NCI-H146 (cell line): ENCODE measurements around the gene POU6F2.
A peak's percentile ranks its signal among the peaks of the same experiment; 100 is the strongest.
"Not testable (repeated sequence)": the region's sequence is repeated elsewhere in the genome, so short reads cannot be mapped to it uniquely, and the experiment has no call there.

Source experiments
- DNase-seq: peaks from one replicate; lab custom pipeline; 2025; lab: John Stamatoyannopoulos, UW

Gene POU6F2

GRCh38 chr7:39304668-39305405, 327.1 kb downstream of the POU6F2 start:
- no peak for DNase-seq

- DNase-seq, result no peak
These were observed 328.4 kb downstream of the POU6F2 start for GRCh38 chr7:39306016-39306570.

GRCh38 chr7:39310699-39311098, 333.0 kb downstream of the POU6F2 start:
- no peak for DNase-seq

- no peak for DNase-seq
These were observed 334.7 kb downstream of the POU6F2 start for GRCh38 chr7:39312254-39312989.

- DNase-seq, result no peak
These were observed 335.7 kb downstream of the POU6F2 start for GRCh38 chr7:39313376-39313775.

GRCh38 chr7:39313974-39314373, 336.3 kb downstream of the POU6F2 start:
- no peak for DNase-seq

GRCh38 chr7:39317107-39317506, 339.4 kb downstream of the POU6F2 start:
- DNase-seq, result no peak

GRCh38 chr7:39317896-39318295, 340.2 kb downstream of the POU6F2 start:
- DNase-seq, result no peak

GRCh38 chr7:39321245-39321644, 343.5 kb downstream of the POU6F2 start:
- no peak for DNase-seq

GRCh38 chr7:39321909-39322498, 344.3 kb downstream of the POU6F2 start:
- DNase-seq, result no peak

GRCh38 chr7:39324139-39324760, 346.5 kb downstream of the POU6F2 start:
- DNase-seq, result no peak

- not testable (repeated sequence) for DNase-seq
These were observed 353.9 kb downstream of the POU6F2 start for GRCh38 chr7:39331607-39332006.

- DNase-seq, result peak; percentile 6
These were observed 354.4 kb downstream of the POU6F2 start for GRCh38 chr7:39332142-39332541.

GRCh38 chr7:39333701-39334100, 356.0 kb downstream of the POU6F2 start:
- no peak for DNase-seq

GRCh38 chr7:39336442-39336841, 358.7 kb downstream of the POU6F2 start:
- no peak for DNase-seq

- DNase-seq, result no peak
These were observed 361.0 kb downstream of the POU6F2 start for GRCh38 chr7:39338716-39339115.

GRCh38 chr7:39339591-39339990, 361.9 kb downstream of the POU6F2 start:
- no peak for DNase-seq

- DNase-seq, result no peak
These were observed 363.4 kb downstream of the POU6F2 start for GRCh38 chr7:39341083-39341482.

- DNase-seq, result no peak
These were observed 365.1 kb downstream of the POU6F2 start for GRCh38 chr7:39342763-39343162.

- DNase-seq, result no peak
These were observed 371.9 kb downstream of the POU6F2 start for GRCh38 chr7:39349452-39350123.

GRCh38 chr7:39353615-39354376, 376.1 kb downstream of the POU6F2 start:
- peak; percentile 88 for DNase-seq
